Trophoblast cell (in vitro differentiated cells and primary cell): ENCODE measurements around the gene CPXM2.

ENCODE experiments used
- DNase-seq, 2 donors: peaks; one replicate each; pipeline ENCODE4 v3.0.0-alpha.2; 2016
- H2AFZ ChIP-seq: 2 replicates; pipeline ENCODE4 v1.6.1; 2013; ENCODE audit warnings: low read length, moderate library complexity, mild to moderate bottlenecking; ENCODE audit not compliant: insufficient read depth, poor library complexity
- H2AK5ac ChIP-seq: 2 replicates; pipeline ENCODE4 v1.6.1; 2013; ENCODE audit warnings: mild to moderate bottlenecking, low read length
- H2BK120ac ChIP-seq: 2 replicates; pipeline ENCODE4 v1.6.1; 2013; ENCODE audit warnings: low read length, mild to moderate bottlenecking, moderate library complexity; ENCODE audit not compliant: insufficient read depth, poor library complexity
- H2BK12ac ChIP-seq: 2 replicates; pipeline ENCODE4 v1.6.1; 2013; ENCODE audit warnings: mild to moderate bottlenecking, low read length, moderate library complexity
- H2BK5ac ChIP-seq: 2 replicates; pipeline ENCODE4 v1.6.1; 2013; ENCODE audit warnings: low read length, low read depth, moderate library complexity, mild to moderate bottlenecking; ENCODE audit not compliant: poor library complexity
- H3K14ac ChIP-seq: 2 replicates; pipeline ENCODE4 v1.6.1; 2013; ENCODE audit warnings: mild to moderate bottlenecking, low read length
- H3K18ac ChIP-seq: 2 replicates; pipeline ENCODE4 v1.6.1; 2013; ENCODE audit warnings: mild to moderate bottlenecking, low read length
- H3K23ac ChIP-seq: 2 replicates; pipeline ENCODE4 v1.6.1; 2013; ENCODE audit warnings: low read length
- H3K27ac ChIP-seq: 2 replicates; pipeline ENCODE4 v1.5.1; 2013; ENCODE audit warnings: low read depth, mild to moderate bottlenecking, inconsistent platforms, low read length, moderate library complexity
- H3K27me3 ChIP-seq: 2 replicates; pipeline ENCODE4 v1.6.1; 2013; ENCODE audit warnings: inconsistent platforms, mild to moderate bottlenecking, low read length, moderate library complexity; ENCODE audit not compliant: insufficient read depth
- H3K36me3 ChIP-seq, 2 experiments: 1 replicate in 1 of 2; 2 replicates in 1 of 2; pipeline ENCODE4 v1.6.1; 2013; ENCODE audit warnings: low read length in 2 of 2, mild to moderate bottlenecking in 2 of 2, moderate library complexity in 1 of 2; ENCODE audit not compliant: insufficient read depth in 2 of 2, control insufficient read depth in 1 of 2
- H3K4ac ChIP-seq: 2 replicates; pipeline ENCODE4 v1.6.1; 2013; ENCODE audit warnings: low read depth, mild to moderate bottlenecking, low read length, moderate library complexity
- H3K4me1 ChIP-seq, 2 experiments: 1 replicate in 1 of 2; 2 replicates in 1 of 2; pipeline ENCODE4 v1.6.1; 2013; ENCODE audit warnings: low read length in 2 of 2, mild to moderate bottlenecking in 2 of 2, moderate library complexity in 1 of 2; ENCODE audit not compliant: insufficient read depth in 2 of 2, control insufficient read depth in 1 of 2
- H3K4me2 ChIP-seq: 2 replicates; pipeline ENCODE4 v1.6.1; 2013; ENCODE audit warnings: inconsistent platforms, mild to moderate bottlenecking, low read length, moderate library complexity
- H3K4me3 ChIP-seq: 2 replicates; pipeline ENCODE4 v1.5.1; 2013; ENCODE audit warnings: mild to moderate bottlenecking, low read depth, low read length, inconsistent platforms
- H3K79me1 ChIP-seq: one replicate; pipeline ENCODE4 v1.6.1; 2013; ENCODE audit warnings: low read length
- H3K79me2 ChIP-seq: 2 replicates; pipeline ENCODE4 v1.6.1; 2013; ENCODE audit warnings: low read length, mild to moderate bottlenecking; ENCODE audit not compliant: control insufficient read depth, insufficient read depth, poor library complexity
- H3K9ac ChIP-seq: 2 replicates; pipeline ENCODE4 v1.6.1; 2013; ENCODE audit warnings: mild to moderate bottlenecking, low read length
- H3K9me3 ChIP-seq: 2 replicates; pipeline ENCODE4 v1.6.1; 2013; ENCODE audit warnings: low read depth, mild to moderate bottlenecking, control low read depth, inconsistent platforms, low read length; ENCODE audit not compliant: insufficient read depth
- H4K12ac ChIP-seq: 2 replicates; pipeline ENCODE4 v1.6.1; 2013; ENCODE audit warnings: low read depth, mild to moderate bottlenecking, low read length, moderate library complexity
- H4K8ac ChIP-seq: 2 replicates; pipeline ENCODE4 v1.6.1; 2013; ENCODE audit warnings: low read depth, mild to moderate bottlenecking, low read length, moderate library complexity
- H4K91ac ChIP-seq: one replicate; pipeline ENCODE4 v1.6.1; 2013; ENCODE audit warnings: low read depth, mild to moderate bottlenecking, low read length, moderate library complexity
- WGBS: extraction: QIAGEN DNeasy Blood & Tissue Kit; methylation state at CpG from one replicate; pipeline ENCODE4 v1.1.7; 2013; ENCODE audit warnings: missing lambda C conversion rate; ENCODE audit not compliant: insufficient read length, insufficient coverage; ENCODE audit errors: extremely low coverage; 5-methylcytosine and 5-hydroxymethylcytosine counted together

CPXM2 gene

DNA sequence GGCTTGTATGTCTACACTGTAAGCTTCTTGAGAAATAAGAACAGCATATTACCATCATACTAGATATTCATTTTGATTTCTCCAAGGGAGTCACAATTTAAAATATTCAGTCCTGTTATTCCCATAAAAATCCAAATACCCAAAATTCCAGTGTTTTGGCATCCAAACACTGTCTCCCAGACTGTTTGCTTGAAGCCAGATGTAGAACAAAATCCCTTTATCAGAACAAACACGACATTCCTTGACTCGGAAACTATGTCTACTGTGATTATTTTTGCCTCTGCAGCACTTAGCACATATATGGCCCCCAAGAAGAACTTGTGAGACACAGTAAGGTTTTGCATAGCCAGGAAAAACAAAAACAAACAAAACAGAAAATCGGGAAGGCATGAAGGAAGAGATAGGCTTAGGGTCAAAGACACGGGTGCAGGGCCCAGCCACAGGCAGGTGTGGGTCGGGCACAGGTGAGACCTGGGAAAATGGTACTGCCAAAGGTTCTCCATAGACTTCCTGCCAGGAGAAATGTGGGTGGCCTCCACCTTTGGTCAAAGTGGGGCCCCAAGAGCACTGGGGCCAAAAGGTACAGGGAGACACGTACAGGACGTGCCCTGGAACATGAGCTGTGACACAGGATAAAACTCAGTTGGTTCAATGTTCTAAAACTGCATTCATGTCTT, 36.5 kb downstream of the CPXM2 start:
- no peak overlapping the region for H4K12ac ChIP-seq

GRCh38 chr10:123854498-123854897, 37.1 kb downstream of the CPXM2 start:
- Histone ChIP-seq H3K4ac (no peak overlapping the region), H3K79me2 (no peaks in the 10 kb centered on the region), H3K36me3 (no peaks in the 10 kb centered on the region), H4K8ac (no peak overlapping the region), H3K79me1 (no peaks in the 10 kb centered on the region), H4K91ac (no peak overlapping the region), H3K18ac (no peak overlapping the region), H4K12ac (no peak overlapping the region), H3K23ac (no peak overlapping the region), H3K14ac (no peak overlapping the region), H2BK12ac (no peak overlapping the region), H3K4me2 (no peak overlapping the region), H3K4me3 (no peak overlapping the region), H3K9ac (no peak overlapping the region), H2AK5ac (no peak overlapping the region), H3K4me1 (no peaks in the 10 kb centered on the region), H3K27ac (no peak overlapping the region), H2BK5ac (no peak overlapping the region), H2BK120ac (no peak overlapping the region), H3K27me3 (no peaks in the 10 kb centered on the region), H3K9me3 (peaks cover 1% of the 10 kb centered on the region), H2AFZ (no peak overlapping the region)
- DNase-seq: no peak
- WGBS: no CpG with 5 or more reads among the region's 7 CpGs

More for the DNA sequence above, 36.5 kb downstream of the CPXM2 start:
- Histone ChIP-seq H3K9me3 (peaks cover 1% of the 10 kb centered on the region), H3K14ac (no peak overlapping the region), H3K23ac (no peak overlapping the region), H3K18ac (no peak overlapping the region), H2AK5ac (no peak overlapping the region), H3K27ac (no peak overlapping the region), H3K27me3 (no peaks in the 10 kb centered on the region), H3K4ac (no peak overlapping the region), H2BK120ac (no peak overlapping the region), H4K91ac (no peak overlapping the region), H3K79me2 (no peaks in the 10 kb centered on the region), H3K79me1 (no peaks in the 10 kb centered on the region), H4K8ac (no peak overlapping the region), H3K4me1 (no peaks in the 10 kb centered on the region), H3K4me2 (no peak overlapping the region), H2BK12ac (no peak overlapping the region), H3K4me3 (no peak overlapping the region), H3K36me3 (no peaks in the 10 kb centered on the region), H2AFZ (no peak overlapping the region), H3K9ac (no peak overlapping the region), H2BK5ac (no peak overlapping the region)
- WGBS: no CpG with 5 or more reads among the region's 7 CpGs
- DNase-seq: no peak

- WGBS: no CpG with 5 or more reads among the region's 4 CpGs
- no peak overlapping the region for H4K91ac ChIP-seq
- H3K9me3 ChIP-seq: peaks cover 1% of the 10 kb centered on the region
Measured at GRCh38 chr10:123854003-123854402, 37.6 kb downstream of the CPXM2 start.

DNA sequence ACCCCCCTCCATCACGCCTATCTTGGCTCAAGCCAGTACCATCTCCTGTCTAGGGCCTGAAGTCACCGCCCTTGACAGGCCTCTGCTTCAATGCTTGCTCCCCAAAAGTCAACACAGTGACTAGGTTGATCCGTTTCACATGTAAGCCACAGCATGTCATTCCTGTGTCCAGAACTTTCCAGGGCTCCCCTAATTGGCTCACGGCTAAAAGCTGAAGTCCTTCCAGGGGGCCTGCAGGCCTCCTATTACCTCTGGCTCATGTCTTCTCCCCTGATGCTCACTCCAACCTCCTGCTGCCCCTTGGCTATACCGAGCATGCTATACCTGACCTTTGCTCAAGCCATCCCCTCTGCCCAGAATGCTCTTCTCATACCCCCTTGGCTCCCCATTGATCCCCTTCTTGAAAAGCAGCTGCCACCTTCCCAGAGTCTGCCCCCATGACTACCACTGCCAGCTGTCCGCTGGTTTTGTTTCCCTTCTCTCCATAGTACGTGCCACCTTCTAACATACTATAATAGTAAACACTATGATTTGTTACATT, 39.1 kb downstream of the CPXM2 start:
- Histone ChIP-seq H3K9me3 (peaks cover 1% of the 10 kb centered on the region), H3K4me1 (no peaks in the 10 kb centered on the region), H4K12ac (no peak overlapping the region), H3K18ac (no peak overlapping the region), H3K36me3 (no peaks in the 10 kb centered on the region), H3K23ac (no peak overlapping the region), H2BK5ac (no peak overlapping the region), H3K27ac (no peak overlapping the region), H3K4me3 (no peak overlapping the region), H3K4ac (no peak overlapping the region), H2BK12ac (no peak overlapping the region), H3K14ac (no peak overlapping the region), H3K9ac (no peak overlapping the region), H2AK5ac (no peak overlapping the region), H3K4me2 (no peak overlapping the region), H2AFZ (no peak overlapping the region), H2BK120ac (no peak overlapping the region), H3K79me1 (no peaks in the 10 kb centered on the region), H4K91ac (no peak overlapping the region), H3K27me3 (no peaks in the 10 kb centered on the region), H3K79me2 (no peaks in the 10 kb centered on the region), H4K8ac (no peak overlapping the region)
- no peak for DNase-seq
- WGBS: 100% methylated on average over 1 of the region's 7 CpGs

More at GRCh38 chr10:123854003-123854402, 37.6 kb downstream of the CPXM2 start:
- H2BK12ac ChIP-seq: no peak overlapping the region
- no peak overlapping the region for H3K4me2 ChIP-seq
- no peak overlapping the region for H3K27ac ChIP-seq
- H3K4me3 ChIP-seq: no peak overlapping the region
- H2AK5ac ChIP-seq: no peak overlapping the region
- H3K4me1 ChIP-seq: no peaks in the 10 kb centered on the region
- no peak overlapping the region for H3K23ac ChIP-seq
- H2BK5ac ChIP-seq: no peak overlapping the region
- H3K36me3 ChIP-seq: no peaks in the 10 kb centered on the region
- no peak for DNase-seq
- no peak overlapping the region for H3K9ac ChIP-seq
- no peak overlapping the region for H3K4ac ChIP-seq
- H2AFZ ChIP-seq: no peak overlapping the region
- H3K79me1 ChIP-seq: no peaks in the 10 kb centered on the region
- no peak overlapping the region for H3K14ac ChIP-seq
- no peaks in the 10 kb centered on the region for H3K79me2 ChIP-seq
- H4K12ac ChIP-seq: no peak overlapping the region
- H4K8ac ChIP-seq: no peak overlapping the region
- H3K18ac ChIP-seq: no peak overlapping the region
- H3K27me3 ChIP-seq: no peaks in the 10 kb centered on the region
- no peak overlapping the region for H2BK120ac ChIP-seq
